ENCODE measurements around the gene AVPI1. TPM values are rescaled to one million over a fixed set of nuclear protein-coding genes. Genes with fewer than 3 reads are reported as not detected.

Gene AVPI1
- total and polyA plus RNA-seq, 2 donors (not counting 3 experiments of a cell fraction or from before 2014, with no cell fraction given) = 2.4 to 3.7 TPM

- Histone ChIP-seq H2AFZ (ENCODE audit: low read depth, low read length) (no peak overlapping the region), H3K9me3 (replicated peaks; ENCODE audit: control insufficient read depth, insufficient read depth, low read length) (no peaks in the 10 kb centered on the region), H4K20me1 (replicated peaks; ENCODE audit: control insufficient read depth, extremely low read depth, insufficient read depth, low read length) (no peaks in the 10 kb centered on the region), H3K4me3 (replicated peaks in 1 of 3; ENCODE audit: insufficient read depth in 1 of 3, low read depth in 1 of 3, low read length in 3 of 3) (no peak overlapping the region), H3K79me2 (ENCODE audit: control insufficient read depth, insufficient read depth, low read length) (no peaks in the 10 kb centered on the region), H3K9me1 (replicated peaks; ENCODE audit: control insufficient read depth, extremely low read depth, insufficient read depth, low read length) (no peaks in the 10 kb centered on the region), H3K36me3 (ENCODE audit: control insufficient read depth in 2 of 2, extremely low read depth in 1 of 2, insufficient read depth in 2 of 2, low read length in 2 of 2) (no peaks in the 10 kb centered on the region), H3K27ac (ENCODE audit: insufficient read depth, low read depth, low read length) (no peak overlapping the region), H3K27me3 (ENCODE audit: control insufficient read depth in 2 of 2, insufficient read depth in 2 of 2, low read length in 2 of 2) (peaks cover 2 to 5% of the 10 kb centered on the region in 2 experiments), H3K4me1 (ENCODE audit: control insufficient read depth, extremely low read depth, insufficient read depth, low read length) (no peaks in the 10 kb centered on the region), H3K4me2 (ENCODE audit: insufficient read depth, low read length) (no peak overlapping the region), H3K9ac (replicated peaks; ENCODE audit: extremely low read depth, insufficient read depth, low read length) (no peak overlapping the region)
- TF ChIP-seq JUN (IDR thresholded peaks at IDR 0.05; ENCODE audit: borderline replicate concordance, insufficient read depth, insufficient read length, low read depth) (no peak), FOS (IDR thresholded peaks at IDR 0.05; ENCODE audit: borderline replicate concordance, insufficient read depth, low read length) (no peak), GATA2 (IDR thresholded peaks at IDR 0.05; ENCODE audit: insufficient read depth, insufficient read length, low read depth, low read length) (no peak), MAX (IDR thresholded peaks at IDR 0.05; ENCODE audit: insufficient read depth, insufficient read length) (no peak), CTCF (IDR thresholded peaks at IDR 0.05; ENCODE audit: extremely low read depth in 1 of 2, insufficient read depth in 1 of 2, low read depth in 1 of 2, low read length in 2 of 2) (no peak), EZH2 (IDR thresholded peaks at IDR 0.05; ENCODE audit: borderline replicate concordance, low read depth, low read length, severe bottlenecking) (no peak), POLR2AphosphoS5 (IDR thresholded peaks at IDR 0.05; ENCODE audit: insufficient read depth, low read depth, low read length) (no peak), MYC (IDR thresholded peaks at IDR 0.05; ENCODE audit: low read depth, low read length) (no peak), POLR2A (IDR thresholded peaks at IDR 0.05; ENCODE audit: low read depth, low read length) (no peak)
- POLR2A ChIA-PET = no interaction called here
- no TSS peak for BruUV-seq (replicated peaks)
- intact Hi-C loops (cut with micrococcal nuclease) = no loop called here
- dilution Hi-C loops (cut with MboI; ENCODE audit: extremely low pct_ligation_motif_present, low sequenced_read_pairs) = no loop called here
- FAIRE-seq = no peak
- CTCF ChIA-PET = interaction anchor here (1.1 to 18.5 kb wide), 7 partner anchors 9 to 132 kb away, joined by 3 to 863 read pairs (median 7); partner anchors contain the start of genes AVPI1, MARVELD1 and ZFYVE27
- DNase-seq (ENCODE audit: low read depth, low spot score) = no peak
These were observed 17.3 kb upstream of the AVPI1 start for GRCh38 chr10:97704341-97704740.

Data from endothelial cell of umbilical vein (primary cell).